Activated T-helper 17 cell treated with anti-CD3 and anti-CD28 coated beads, Interleukin-2, amount 50 U/mL, for 72 hours (primary cell): Measurements from ENCODE around the gene CLIC2. TPM values are rescaled to one million over a fixed set of nuclear protein-coding genes. Genes with fewer than 3 reads are reported as not detected.

Experiments
- ATAC-seq: fragments of 150-1000 bp; cut with Tn5 transposase; replicated peaks from 2 replicates; pipeline ENCODE4 v1.10.0; 2021; ENCODE audit warnings: mild to moderate bottlenecking, moderate library complexity
- H3K27ac Mint-ChIP-seq: one replicate; pipeline ENCODE4 v1.8.0; 2022; ENCODE audit warnings: mixed read lengths
- H3K27me3 Mint-ChIP-seq: one replicate; pipeline ENCODE4 v1.8.0; 2022; ENCODE audit warnings: mixed read lengths
- H3K36me3 Mint-ChIP-seq: one replicate; pipeline ENCODE4 v1.8.0; 2022; ENCODE audit warnings: low read depth, mild to moderate bottlenecking, mixed read lengths
- H3K4me1 Mint-ChIP-seq: one replicate; pipeline ENCODE4 v1.8.0; 2022; ENCODE audit warnings: mixed read lengths
- H3K4me3 Mint-ChIP-seq: one replicate; pipeline ENCODE4 v1.8.0; 2022; ENCODE audit warnings: mild to moderate bottlenecking, mixed read lengths
- H3K9me3 Mint-ChIP-seq: one replicate; pipeline ENCODE4 v1.8.0; 2022; ENCODE audit warnings: mixed read lengths
- total RNA-seq, 2 donors: library from RNA; stranded (reverse); gene quantifications; one replicate each; pipeline ENCODE4 v1.2.3, GENCODE V29; 2022

CLIC2 gene
- total RNA-seq, 2 donors from 2014 or later = 0.74 TPM; not detected in 1

DNA sequence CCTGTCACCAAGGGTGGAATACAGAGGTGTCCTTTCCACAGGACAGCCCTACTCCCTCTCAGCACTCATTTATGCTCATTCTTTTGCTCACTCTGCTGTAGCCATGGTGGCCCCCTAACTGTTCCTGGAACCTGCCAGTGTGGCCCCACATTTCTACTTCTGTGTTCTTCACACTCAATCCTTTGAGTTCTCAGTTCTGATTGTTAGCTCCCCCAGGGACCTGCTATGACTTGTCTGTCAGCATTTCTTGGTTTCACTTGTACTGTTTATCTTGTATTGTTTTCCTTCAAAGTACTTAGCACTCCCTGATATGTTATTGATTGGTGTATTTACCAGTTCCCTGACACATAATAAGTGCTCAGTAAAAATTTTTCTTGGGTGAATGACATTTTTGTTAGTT lies 103.3 kb downstream of the CLIC2 start:
- peak; percentile 61 for ATAC-seq
- no peaks in the 10 kb centered on the region for H3K9me3 Mint-ChIP-seq
- peaks cover 84% of the 10 kb centered on the region for H3K36me3 Mint-ChIP-seq
- H3K4me3 Mint-ChIP-seq = peak overlapping the region; percentile 42
- H3K4me1 Mint-ChIP-seq = peaks cover 17% of the 10 kb centered on the region
- H3K27me3 Mint-ChIP-seq = no peaks in the 10 kb centered on the region
- H3K27ac Mint-ChIP-seq = peak overlapping the region; percentile 82

Other genes starting within 250 kb of the CLIC2 start
- gene VBP1, start 118.2 kb downstream of the CLIC2 start, total RNA-seq = 10 to 100 TPM; 59.6 to 95.6 TPM
- 10 to 100 TPM; 10.2 to 10.3 TPM for gene RAB39B, start 70.1 kb downstream of the CLIC2 start, total RNA-seq
- gene F8A2, start 47.5 kb upstream of the CLIC2 start, total RNA-seq = not detected
- 10 to 100 TPM; 13.6 to 25.8 TPM for gene F8A3, start 124.0 kb upstream of the CLIC2 start, total RNA-seq